ENCODE measurements around the gene GMCL2.

DNA sequence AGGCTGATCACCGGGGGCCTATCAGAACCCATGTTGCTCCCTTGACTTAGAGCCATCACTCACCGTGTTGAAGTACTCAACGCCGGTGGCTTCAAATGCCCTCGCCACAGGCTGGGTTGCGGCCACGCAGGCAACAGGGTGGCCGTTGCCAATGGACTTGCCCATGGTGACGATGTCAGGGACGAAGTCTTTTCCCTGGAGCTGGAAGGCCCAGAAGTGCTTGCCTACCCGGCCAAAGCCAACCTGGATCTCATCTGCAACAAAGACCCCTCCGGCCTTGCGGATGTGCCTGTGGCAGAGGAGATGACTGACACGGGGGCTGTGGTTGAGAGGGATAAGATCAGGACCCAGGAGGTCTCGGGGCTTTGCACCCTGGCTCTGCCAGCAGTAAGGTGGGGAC lies 35.1 kb upstream of the GMCL2 start:
- TF ChIP-seq, protein P1, sequence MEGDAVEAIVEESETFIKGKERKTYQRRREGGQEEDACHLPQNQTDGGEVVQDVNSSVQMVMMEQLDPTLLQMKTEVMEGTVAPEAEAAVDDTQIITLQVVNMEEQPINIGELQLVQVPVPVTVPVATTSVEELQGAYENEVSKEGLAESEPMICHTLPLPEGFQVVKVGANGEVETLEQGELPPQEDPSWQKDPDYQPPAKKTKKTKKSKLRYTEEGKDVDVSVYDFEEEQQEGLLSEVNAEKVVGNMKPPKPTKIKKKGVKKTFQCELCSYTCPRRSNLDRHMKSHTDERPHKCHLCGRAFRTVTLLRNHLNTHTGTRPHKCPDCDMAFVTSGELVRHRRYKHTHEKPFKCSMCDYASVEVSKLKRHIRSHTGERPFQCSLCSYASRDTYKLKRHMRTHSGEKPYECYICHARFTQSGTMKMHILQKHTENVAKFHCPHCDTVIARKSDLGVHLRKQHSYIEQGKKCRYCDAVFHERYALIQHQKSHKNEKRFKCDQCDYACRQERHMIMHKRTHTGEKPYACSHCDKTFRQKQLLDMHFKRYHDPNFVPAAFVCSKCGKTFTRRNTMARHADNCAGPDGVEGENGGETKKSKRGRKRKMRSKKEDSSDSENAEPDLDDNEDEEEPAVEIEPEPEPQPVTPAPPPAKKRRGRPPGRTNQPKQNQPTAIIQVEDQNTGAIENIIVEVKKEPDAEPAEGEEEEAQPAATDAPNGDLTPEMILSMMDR (IDR thresholded peaks at IDR 0.05): no peak
- no peak for TF ChIP-seq POLR2A (IDR thresholded peaks at IDR 0.05)
- no peak for TF ChIP-seq POLR2AphosphoS5 (IDR thresholded peaks at IDR 0.05)

Measured in prostate gland (tissue), 2 donors.